Measurements from ENCODE around the gene PRH2.

The PRH2 gene

DNA sequence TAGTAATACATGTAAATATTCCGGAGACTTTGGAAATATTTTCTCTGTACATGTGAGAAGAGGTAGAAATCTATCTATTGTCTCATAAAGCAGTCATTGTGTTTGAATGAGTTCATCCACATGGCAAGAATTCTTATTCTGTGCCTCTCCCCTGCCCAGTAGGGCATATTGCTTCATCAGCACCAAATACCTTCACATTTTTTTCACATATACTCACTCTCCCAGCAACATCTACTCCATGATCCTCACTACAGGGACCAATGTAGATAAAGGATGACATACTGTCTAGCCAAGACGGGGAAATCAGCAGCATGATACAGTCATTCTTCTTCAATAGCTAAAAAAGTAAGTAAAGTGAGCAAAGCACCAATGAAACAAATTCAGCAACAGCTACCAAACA is 11.4 kb downstream of the PRH2 start:
- TF ChIP-seq, protein P1, sequence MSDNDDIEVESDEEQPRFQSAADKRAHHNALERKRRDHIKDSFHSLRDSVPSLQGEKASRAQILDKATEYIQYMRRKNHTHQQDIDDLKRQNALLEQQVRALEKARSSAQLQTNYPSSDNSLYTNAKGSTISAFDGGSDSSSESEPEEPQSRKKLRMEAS (IDR thresholded peaks at IDR 0.05), result 0 out of 2 replicates have a peak, but pooled peaks have one; percentile 16
- TF ChIP-seq TEAD4 (IDR thresholded peaks at IDR 0.05) (peak; percentile 72), CEBPB (IDR thresholded peaks at IDR 0.05) (peak; percentile 91), EP300 (IDR thresholded peaks at IDR 0.05; ENCODE audit: borderline replicate concordance) (no peak), EGR1 (IDR thresholded peaks at IDR 0.05) (no peak)

DNA sequence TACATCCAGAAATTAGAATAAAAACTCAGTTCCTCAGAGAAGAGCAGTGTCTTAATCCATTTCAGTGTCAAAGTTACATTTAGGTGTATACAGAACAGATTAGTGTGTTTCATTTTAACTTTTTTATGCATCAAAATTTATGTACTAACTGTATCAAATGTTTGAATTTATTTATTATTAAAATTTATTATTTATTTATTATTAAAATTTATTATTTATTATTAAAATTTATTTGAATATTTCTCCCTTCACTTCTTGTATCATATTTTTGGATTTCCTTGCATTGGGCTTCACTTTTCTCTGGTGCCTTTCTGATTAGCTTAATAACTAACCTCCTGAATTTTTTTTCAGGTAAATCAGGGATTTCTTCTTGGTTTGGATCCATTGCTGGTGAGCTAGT is 12.3 kb downstream of the PRH2 start:
- no peak for TF ChIP-seq ZBTB7A (IDR thresholded peaks at IDR 0.05; ENCODE audit: low read depth)
- TF ChIP-seq FOXM1 (IDR thresholded peaks at IDR 0.05; ENCODE audit: borderline replicate concordance, low read depth), result no peak
- no peak for TF ChIP-seq EP300 (IDR thresholded peaks at IDR 0.05; ENCODE audit: borderline replicate concordance)
- no peak for TF ChIP-seq EGR1 (IDR thresholded peaks at IDR 0.05)
- TF ChIP-seq CEBPB (IDR thresholded peaks at IDR 0.05), result no peak

DNA sequence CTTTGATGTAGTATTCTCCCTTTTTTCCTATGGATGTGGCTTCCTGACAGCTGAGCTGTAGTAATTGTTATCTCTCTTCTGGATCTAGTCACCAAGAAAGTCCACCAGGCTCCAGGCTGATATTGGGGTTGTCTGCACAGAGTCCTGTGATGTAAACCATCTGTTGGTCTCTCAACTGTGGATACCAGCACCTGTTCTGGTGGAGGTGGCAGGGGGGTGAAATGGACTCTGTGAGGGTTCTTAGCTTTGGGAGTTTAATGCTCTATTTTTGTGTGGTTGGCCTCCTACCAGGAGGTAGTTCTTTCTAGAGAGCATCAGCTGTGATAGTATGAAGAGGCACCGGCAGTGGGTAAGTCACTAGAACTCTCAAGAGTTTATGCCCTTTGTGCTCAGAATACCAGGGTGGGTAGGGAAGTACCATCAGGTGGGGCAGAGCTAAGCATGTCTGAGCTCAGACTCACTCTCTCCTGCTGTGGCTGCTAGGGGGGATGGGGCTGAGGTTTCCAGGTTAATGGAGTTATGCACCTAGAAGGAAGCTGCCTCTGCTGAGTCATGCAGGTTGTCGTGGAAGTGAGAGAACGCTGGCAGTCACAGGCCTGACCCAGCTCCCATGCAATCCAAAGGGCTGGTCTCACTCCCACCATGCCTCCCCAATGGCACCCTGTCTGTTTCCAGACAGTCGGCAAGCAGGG is 13.0 kb downstream of the PRH2 start:
- TF ChIP-seq EGR1 (IDR thresholded peaks at IDR 0.05) (no peak), TEAD4 (IDR thresholded peaks at IDR 0.05) (0 out of 2 replicates have a peak, but pooled peaks have one; percentile 24), YY1 (IDR thresholded peaks at IDR 0.05; ENCODE audit: low read depth) (0 out of 2 replicates have a peak, but pooled peaks have one; percentile 13), TCF12 (IDR thresholded peaks at IDR 0.05; ENCODE audit: low read depth) (0 out of 2 replicates have a peak, but pooled peaks have one; percentile 12), EP300 (IDR thresholded peaks at IDR 0.05; ENCODE audit: borderline replicate concordance) (no peak)
- TF ChIP-seq, protein P1 (IDR thresholded peaks at IDR 0.05), result peak; percentile 34; the same call in 1 of the 2 replicates

GRCh38 chr12:10943167-10943566 is 14.1 kb downstream of the PRH2 start:
- TF ChIP-seq TCF12 (IDR thresholded peaks at IDR 0.05; ENCODE audit: low read depth), result no peak
- no peak for TF ChIP-seq NFIC (IDR thresholded peaks at IDR 0.05)
- no peak for TF ChIP-seq YY1 (IDR thresholded peaks at IDR 0.05; ENCODE audit: low read depth)
- TF ChIP-seq EGR1 (IDR thresholded peaks at IDR 0.05), result no peak
- TF ChIP-seq, protein P1 (IDR thresholded peaks at IDR 0.05), result no peak
- no peak for TF ChIP-seq FOXM1 (IDR thresholded peaks at IDR 0.05; ENCODE audit: borderline replicate concordance, low read depth)
- no peak for TF ChIP-seq CREB1 (IDR thresholded peaks at IDR 0.05; ENCODE audit: low read depth)
- TF ChIP-seq, protein P2, sequence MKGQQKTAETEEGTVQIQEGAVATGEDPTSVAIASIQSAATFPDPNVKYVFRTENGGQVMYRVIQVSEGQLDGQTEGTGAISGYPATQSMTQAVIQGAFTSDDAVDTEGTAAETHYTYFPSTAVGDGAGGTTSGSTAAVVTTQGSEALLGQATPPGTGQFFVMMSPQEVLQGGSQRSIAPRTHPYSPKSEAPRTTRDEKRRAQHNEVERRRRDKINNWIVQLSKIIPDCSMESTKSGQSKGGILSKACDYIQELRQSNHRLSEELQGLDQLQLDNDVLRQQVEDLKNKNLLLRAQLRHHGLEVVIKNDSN (IDR thresholded peaks at IDR 0.05), result no peak
- TF ChIP-seq TAF1 (IDR thresholded peaks at IDR 0.05; ENCODE audit: low read depth), result no peak

DNA sequence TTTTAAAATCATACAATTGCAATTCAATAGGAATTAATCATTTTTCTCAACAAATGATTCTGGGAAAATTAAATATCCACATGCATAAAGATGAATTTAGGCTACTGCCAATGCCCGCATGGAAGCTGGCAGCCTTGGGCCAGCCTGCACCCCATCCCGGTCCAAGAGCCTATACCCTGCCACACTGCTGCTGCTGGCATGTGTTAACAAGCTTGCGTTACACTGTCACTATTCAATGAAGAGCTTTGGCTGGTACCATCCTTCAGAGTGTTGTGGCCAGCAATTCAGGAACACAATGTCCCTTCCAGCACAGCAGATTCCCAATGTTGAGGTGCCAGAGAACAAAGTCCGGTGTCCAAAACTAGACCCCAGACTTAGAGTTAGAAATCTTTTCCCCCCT is 23.6 kb downstream of the PRH2 start:
- no peak for TF ChIP-seq TCF12 (IDR thresholded peaks at IDR 0.05; ENCODE audit: low read depth)
- no peak for TF ChIP-seq EP300 (IDR thresholded peaks at IDR 0.05; ENCODE audit: borderline replicate concordance)
- no peak for TF ChIP-seq ZBTB7A (IDR thresholded peaks at IDR 0.05; ENCODE audit: low read depth)
- no peak for TF ChIP-seq TAF1 (IDR thresholded peaks at IDR 0.05; ENCODE audit: low read depth)
- TF ChIP-seq EGR1 (IDR thresholded peaks at IDR 0.05), result no peak
- no peak for TF ChIP-seq CEBPB (IDR thresholded peaks at IDR 0.05)
- TF ChIP-seq, protein P3, sequence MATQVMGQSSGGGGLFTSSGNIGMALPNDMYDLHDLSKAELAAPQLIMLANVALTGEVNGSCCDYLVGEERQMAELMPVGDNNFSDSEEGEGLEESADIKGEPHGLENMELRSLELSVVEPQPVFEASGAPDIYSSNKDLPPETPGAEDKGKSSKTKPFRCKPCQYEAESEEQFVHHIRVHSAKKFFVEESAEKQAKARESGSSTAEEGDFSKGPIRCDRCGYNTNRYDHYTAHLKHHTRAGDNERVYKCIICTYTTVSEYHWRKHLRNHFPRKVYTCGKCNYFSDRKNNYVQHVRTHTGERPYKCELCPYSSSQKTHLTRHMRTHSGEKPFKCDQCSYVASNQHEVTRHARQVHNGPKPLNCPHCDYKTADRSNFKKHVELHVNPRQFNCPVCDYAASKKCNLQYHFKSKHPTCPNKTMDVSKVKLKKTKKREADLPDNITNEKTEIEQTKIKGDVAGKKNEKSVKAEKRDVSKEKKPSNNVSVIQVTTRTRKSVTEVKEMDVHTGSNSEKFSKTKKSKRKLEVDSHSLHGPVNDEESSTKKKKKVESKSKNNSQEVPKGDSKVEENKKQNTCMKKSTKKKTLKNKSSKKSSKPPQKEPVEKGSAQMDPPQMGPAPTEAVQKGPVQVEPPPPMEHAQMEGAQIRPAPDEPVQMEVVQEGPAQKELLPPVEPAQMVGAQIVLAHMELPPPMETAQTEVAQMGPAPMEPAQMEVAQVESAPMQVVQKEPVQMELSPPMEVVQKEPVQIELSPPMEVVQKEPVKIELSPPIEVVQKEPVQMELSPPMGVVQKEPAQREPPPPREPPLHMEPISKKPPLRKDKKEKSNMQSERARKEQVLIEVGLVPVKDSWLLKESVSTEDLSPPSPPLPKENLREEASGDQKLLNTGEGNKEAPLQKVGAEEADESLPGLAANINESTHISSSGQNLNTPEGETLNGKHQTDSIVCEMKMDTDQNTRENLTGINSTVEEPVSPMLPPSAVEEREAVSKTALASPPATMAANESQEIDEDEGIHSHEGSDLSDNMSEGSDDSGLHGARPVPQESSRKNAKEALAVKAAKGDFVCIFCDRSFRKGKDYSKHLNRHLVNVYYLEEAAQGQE (IDR thresholded peaks at IDR 0.05; ENCODE audit: low read depth), result no peak

GRCh38 chr12:10956085-10956484 is 27.0 kb downstream of the PRH2 start:
- TF ChIP-seq TEAD4 (IDR thresholded peaks at IDR 0.05) (no peak), EP300 (IDR thresholded peaks at IDR 0.05; ENCODE audit: borderline replicate concordance) (no peak), EGR1 (IDR thresholded peaks at IDR 0.05) (no peak), CREB1 (IDR thresholded peaks at IDR 0.05; ENCODE audit: low read depth) (no peak), RAD21 (IDR thresholded peaks at IDR 0.05; ENCODE audit: low read depth) (no peak), CEBPB (IDR thresholded peaks at IDR 0.05) (no peak), NFIC (IDR thresholded peaks at IDR 0.05) (no peak), FOXM1 (IDR thresholded peaks at IDR 0.05; ENCODE audit: borderline replicate concordance, low read depth) (no peak), TCF12 (IDR thresholded peaks at IDR 0.05; ENCODE audit: low read depth) (no peak), ZBTB7A (IDR thresholded peaks at IDR 0.05; ENCODE audit: low read depth) (no peak), TAF1 (IDR thresholded peaks at IDR 0.05; ENCODE audit: low read depth) (no peak), YY1 (IDR thresholded peaks at IDR 0.05; ENCODE audit: low read depth) (no peak)
- TF ChIP-seq, protein P2 (IDR thresholded peaks at IDR 0.05), result no peak
- TF ChIP-seq, protein P3 (IDR thresholded peaks at IDR 0.05; ENCODE audit: low read depth), result no peak
- TF ChIP-seq, protein P1 (IDR thresholded peaks at IDR 0.05), result no peak

All from Ishikawa (cell line).